Lower lobe of right lung (tissue), 2 donors: ENCODE measurements around the gene NR4A1. TPM values are rescaled to one million over a fixed set of nuclear protein-coding genes. Genes with fewer than 3 reads are reported as not detected.

Experiments used
- ATAC-seq, 2 donors: fragments of 200-7000 bp; cut with Tn5 transposase; one replicate each; pipeline ENCODE4 v1.9.1; 2020 to 2022; ENCODE audit warnings: mild to moderate bottlenecking in 2 of 2, moderate library complexity in 2 of 2
- DNase-seq: peaks from one replicate; pipeline ENCODE4 v3.0.0-alpha.2; 2020
- H3K27ac ChIP-seq: fragments of 200-600 bp; one replicate; pipeline ENCODE4 v1.8.0; 2022
- H3K27me3 ChIP-seq: fragments of 200-600 bp; one replicate; pipeline ENCODE4 v1.8.0; 2022; ENCODE audit warnings: low read depth
- H3K36me3 ChIP-seq: fragments of 200-600 bp; one replicate; pipeline ENCODE4 v1.8.0; 2022; ENCODE audit warnings: mild to moderate bottlenecking
- H3K4me1 ChIP-seq: fragments of 200-600 bp; one replicate; pipeline ENCODE4 v1.8.0; 2022
- H3K4me3 ChIP-seq: fragments of 200-600 bp; one replicate; pipeline ENCODE4 v1.8.0; 2022; ENCODE audit warnings: mild to moderate bottlenecking
- H3K9me3 ChIP-seq: fragments of 200-600 bp; one replicate; pipeline ENCODE4 v1.8.0; 2022
- intact Hi-C: fragments of 100-400 bp; cut with DNase I; formaldehyde crosslinking; loops from one replicate; pipeline ENCODE4 v1.11.0; 2022
- total RNA-seq: library from RNA; stranded (reverse); fragmentation: NEBNext Ultra II Directional; extraction: Animal tissue kit (Norgen Biotek cat#: 25700); gene quantifications from one replicate; pipeline ENCODE4 v1.2.1, GENCODE V29; 2021
- TF ChIP-seq, protein P1 (sequence below): fragments of 200-600 bp; IDR thresholded peaks from one replicate; pipeline ENCODE4 v1.8.0; 2022; ENCODE audit warnings: antibody characterized with exemption, mild to moderate bottlenecking
- donor health status: DM: no; HTN: yes; CAD: no; lungs with severe emphysema.

The NR4A1 gene
- total RNA-seq, 1 donor from 2014 or later = 39.3 TPM

DNA sequence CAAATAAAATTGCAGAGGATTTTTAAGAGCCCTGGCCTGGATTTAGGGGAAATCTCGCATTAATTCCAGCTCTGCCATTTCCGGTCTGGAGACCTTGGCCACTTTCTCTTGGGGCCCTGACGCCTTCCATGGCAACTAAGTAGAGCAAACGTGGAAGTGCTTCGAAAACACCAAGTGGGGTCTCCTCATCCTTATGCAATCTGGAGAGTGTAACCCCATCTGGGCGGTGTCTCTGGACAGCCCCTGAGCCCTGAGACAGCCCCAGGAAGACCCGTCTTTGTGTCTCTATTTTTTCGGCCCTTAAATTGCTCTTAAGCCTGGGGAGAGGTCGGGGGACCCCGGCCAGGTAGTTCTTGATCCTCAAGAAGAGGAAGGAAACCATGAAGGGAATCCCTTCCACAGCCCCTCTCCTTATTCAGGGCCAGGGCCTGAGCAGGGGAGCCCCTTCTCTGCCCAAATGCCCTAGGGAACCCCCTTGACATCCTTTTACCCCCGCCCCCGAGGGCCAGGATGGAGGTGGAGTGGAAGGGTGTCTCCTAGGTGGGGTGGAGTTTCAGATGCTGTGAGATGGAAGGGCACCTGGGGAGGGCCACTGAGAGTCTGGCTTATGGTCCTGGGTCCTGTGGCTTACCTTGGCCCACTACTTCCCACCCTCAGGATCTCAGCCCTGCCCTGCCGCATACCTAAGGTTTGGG lies 17.6 kb upstream of the NR4A1 start:
- H3K27ac ChIP-seq = peak overlapping the region; percentile 95
- H3K36me3 ChIP-seq = no peaks in the 10 kb centered on the region
- peaks cover 44% of the 10 kb centered on the region for H3K4me1 ChIP-seq
- TF ChIP-seq, protein P1, sequence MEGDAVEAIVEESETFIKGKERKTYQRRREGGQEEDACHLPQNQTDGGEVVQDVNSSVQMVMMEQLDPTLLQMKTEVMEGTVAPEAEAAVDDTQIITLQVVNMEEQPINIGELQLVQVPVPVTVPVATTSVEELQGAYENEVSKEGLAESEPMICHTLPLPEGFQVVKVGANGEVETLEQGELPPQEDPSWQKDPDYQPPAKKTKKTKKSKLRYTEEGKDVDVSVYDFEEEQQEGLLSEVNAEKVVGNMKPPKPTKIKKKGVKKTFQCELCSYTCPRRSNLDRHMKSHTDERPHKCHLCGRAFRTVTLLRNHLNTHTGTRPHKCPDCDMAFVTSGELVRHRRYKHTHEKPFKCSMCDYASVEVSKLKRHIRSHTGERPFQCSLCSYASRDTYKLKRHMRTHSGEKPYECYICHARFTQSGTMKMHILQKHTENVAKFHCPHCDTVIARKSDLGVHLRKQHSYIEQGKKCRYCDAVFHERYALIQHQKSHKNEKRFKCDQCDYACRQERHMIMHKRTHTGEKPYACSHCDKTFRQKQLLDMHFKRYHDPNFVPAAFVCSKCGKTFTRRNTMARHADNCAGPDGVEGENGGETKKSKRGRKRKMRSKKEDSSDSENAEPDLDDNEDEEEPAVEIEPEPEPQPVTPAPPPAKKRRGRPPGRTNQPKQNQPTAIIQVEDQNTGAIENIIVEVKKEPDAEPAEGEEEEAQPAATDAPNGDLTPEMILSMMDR = no peak
- no peaks in the 10 kb centered on the region for H3K27me3 ChIP-seq
- intact Hi-C loops = no loop called here
- H3K4me3 ChIP-seq = peak overlapping the region; percentile 49
- no peaks in the 10 kb centered on the region for H3K9me3 ChIP-seq
- DNase-seq (no peak), ATAC-seq (peak in 1 of 2 donors; percentile 0)

DNA sequence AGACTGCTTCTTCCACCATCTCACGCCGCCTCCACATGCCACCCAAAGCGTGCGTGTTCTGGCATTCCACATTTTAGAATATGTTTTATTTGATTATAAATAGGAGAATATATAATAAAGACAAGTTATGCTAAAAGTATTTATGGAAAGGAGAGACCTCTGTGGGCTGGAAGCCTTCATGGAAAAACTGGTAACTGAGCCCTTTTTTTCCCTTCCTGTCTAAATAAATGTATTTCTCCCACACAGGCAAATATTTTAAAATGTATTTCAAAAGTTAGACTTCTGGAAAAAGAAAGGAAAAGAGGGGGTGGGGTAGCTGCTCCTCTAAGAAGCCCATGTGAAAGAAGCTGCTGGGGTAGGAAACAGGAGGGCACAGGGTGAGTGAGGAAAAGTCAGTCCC lies 16.1 kb upstream of the NR4A1 start:
- H3K36me3 ChIP-seq = no peaks in the 10 kb centered on the region
- H3K27me3 ChIP-seq = no peaks in the 10 kb centered on the region
- no peak overlapping the region for H3K27ac ChIP-seq
- TF ChIP-seq, protein P1 = no peak
- ATAC-seq (no peak), DNase-seq (no peak)
- H3K4me3 ChIP-seq = no peak overlapping the region
- H3K4me1 ChIP-seq = peaks cover 50% of the 10 kb centered on the region
- intact Hi-C loops = no loop called here
- H3K9me3 ChIP-seq = no peaks in the 10 kb centered on the region

DNA sequence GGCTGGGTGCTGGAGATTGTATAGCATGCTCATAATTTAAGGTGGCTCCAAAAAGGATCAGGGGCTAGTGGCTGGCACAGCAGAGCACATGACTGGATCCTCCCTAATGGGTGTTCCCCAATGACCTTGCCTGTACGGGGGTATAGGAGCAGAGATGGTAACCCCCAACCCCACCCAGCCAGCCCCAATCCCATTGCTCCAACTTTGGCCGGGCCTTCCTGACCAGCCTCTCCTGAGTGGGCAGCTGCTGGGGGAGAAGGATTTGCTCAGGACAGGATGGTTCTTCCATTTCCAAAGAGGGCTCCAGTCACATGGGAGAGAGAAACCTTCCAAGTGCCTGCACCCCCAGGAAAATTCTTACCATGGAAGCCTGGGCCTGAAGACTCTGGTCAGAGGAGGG lies 15.3 kb upstream of the NR4A1 start:
- intact Hi-C loops = no loop called here
- Histone ChIP-seq H3K4me3 (no peak overlapping the region), H3K27ac (peak overlapping the region; percentile 89), H3K9me3 (no peaks in the 10 kb centered on the region), H3K4me1 (peaks cover 50% of the 10 kb centered on the region), H3K36me3 (no peaks in the 10 kb centered on the region), H3K27me3 (no peaks in the 10 kb centered on the region)
- no peak for ATAC-seq
- DNase-seq = no peak
- TF ChIP-seq, protein P1 = no peak

DNA sequence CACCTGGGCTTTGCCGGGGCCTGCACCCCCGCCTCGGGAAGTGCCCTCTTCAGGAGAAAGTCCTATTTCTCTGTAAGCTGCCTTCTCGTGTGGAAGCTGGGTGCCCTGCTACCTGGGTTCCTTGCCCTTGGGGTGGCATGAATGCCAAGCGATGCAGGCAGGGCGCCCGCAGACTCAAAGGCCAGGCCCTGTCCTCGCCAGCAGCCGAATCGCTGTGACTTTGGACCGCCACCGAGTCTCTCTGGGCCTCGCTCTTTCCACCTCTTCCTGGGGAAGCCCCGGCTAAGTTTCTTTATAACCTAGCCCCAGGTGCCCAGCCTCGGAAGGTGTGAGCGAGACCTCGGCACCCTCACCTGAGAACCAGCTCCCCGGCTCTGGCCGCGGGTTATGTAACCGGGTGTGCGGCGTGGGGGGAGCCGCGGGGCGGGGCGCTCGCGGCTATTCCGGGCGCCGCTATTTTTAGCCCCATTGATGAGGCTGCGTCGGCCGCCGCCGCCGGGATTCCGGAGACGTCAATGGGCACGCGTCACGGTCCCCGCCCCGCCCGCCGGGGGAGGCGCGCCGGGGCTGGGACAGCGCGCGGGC lies 14.6 kb upstream of the NR4A1 start:
- intact Hi-C loops = no loop called here
- ATAC-seq (peak; percentile 80 to 81), DNase-seq (peak; percentile 92)
- Histone ChIP-seq H3K27me3 (no peaks in the 10 kb centered on the region), H3K4me3 (peak overlapping the region; percentile 49), H3K4me1 (peaks cover 54% of the 10 kb centered on the region), H3K9me3 (no peaks in the 10 kb centered on the region), H3K27ac (peak overlapping the region; percentile 89), H3K36me3 (no peaks in the 10 kb centered on the region)
- TF ChIP-seq, protein P1 = no peak

DNA sequence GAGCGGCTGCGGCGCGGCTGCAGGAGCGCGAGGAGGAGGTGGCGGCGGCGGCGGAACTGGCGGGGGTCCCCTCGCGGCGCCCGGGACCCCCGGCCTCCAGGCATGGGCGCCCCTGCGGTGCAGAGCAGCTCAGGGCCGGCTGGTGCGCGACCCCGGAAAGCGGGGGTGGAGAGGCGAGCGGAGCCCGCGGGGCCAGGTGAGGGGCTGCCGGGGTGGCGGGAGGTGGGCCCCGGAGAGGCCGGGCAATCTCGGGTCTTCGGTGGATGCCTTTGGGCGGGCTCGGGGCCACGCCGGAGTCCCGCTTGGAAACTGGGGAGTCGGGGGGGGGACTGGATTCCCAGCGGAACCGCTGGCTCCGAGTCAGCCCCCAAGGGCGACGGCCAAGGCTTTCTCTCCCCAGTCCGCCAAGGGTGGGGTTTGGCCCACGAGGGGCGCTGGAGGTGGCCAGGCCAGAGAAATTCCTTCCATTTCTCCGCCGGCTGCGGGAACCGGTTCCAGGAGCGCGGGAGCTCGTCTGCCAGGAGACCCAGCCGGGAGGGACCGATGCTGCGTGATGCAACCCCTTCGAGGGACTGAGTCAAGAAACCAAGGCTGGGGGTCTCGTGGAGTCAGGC lies 13.9 kb upstream of the NR4A1 start:
- Histone ChIP-seq H3K36me3 (no peaks in the 10 kb centered on the region), H3K27me3 (no peaks in the 10 kb centered on the region), H3K27ac (peak overlapping the region; percentile 85), H3K4me1 (peaks cover 52% of the 10 kb centered on the region), H3K4me3 (peak overlapping the region; percentile 65), H3K9me3 (no peaks in the 10 kb centered on the region)
- DNase-seq = peak; percentile 66
- peak in 1 of 2 donors; percentile 0 for ATAC-seq
- TF ChIP-seq, protein P1 = no peak
- intact Hi-C loops = no loop called here
